AG09309 (cell line): ENCODE measurements around the gene SCN4A.

Source experiments
- DNase-seq: peaks from one replicate; pipeline ENCODE4 v3.0.0-alpha.2; 2010; ENCODE audit warnings: low read depth
- H3K4me3 ChIP-seq: 2 replicates; pipeline ENCODE4 v1.5.1; 2011; ENCODE audit warnings: mild to moderate bottlenecking, low read depth, low read length, moderate library complexity; ENCODE audit not compliant: control insufficient read depth
- CTCF ChIP-seq: IDR thresholded peaks from 2 replicates; pipeline ENCODE4 v1.5.1; 2011; ENCODE audit warnings: mild to moderate bottlenecking, low read depth, low read length, inconsistent platforms; ENCODE audit not compliant: insufficient read depth, control insufficient read depth; ENCODE audit errors: missing control alignments

The SCN4A gene

GRCh38 chr17:63942309-63942985, 30.3 kb downstream of the SCN4A start:
- DNase-seq: no peak
- no peak for TF ChIP-seq CTCF
- H3K4me3 ChIP-seq: no peak overlapping the region

GRCh38 chr17:63941751-63942150, 31.0 kb downstream of the SCN4A start:
- DNase-seq: no peak
- no peak for TF ChIP-seq CTCF
- no peak overlapping the region for H3K4me3 ChIP-seq

- no peak overlapping the region for H3K4me3 ChIP-seq
- no peak for TF ChIP-seq CTCF
- DNase-seq: no peak
Measured at GRCh38 chr17:63941162-63941561, 31.6 kb downstream of the SCN4A start.

- TF ChIP-seq CTCF: no peak
- DNase-seq: no peak
- no peak overlapping the region for H3K4me3 ChIP-seq
Measured at GRCh38 chr17:63940584-63940983, 32.1 kb downstream of the SCN4A start.

GRCh38 chr17:63939884-63940283, 32.8 kb downstream of the SCN4A start:
- no peak overlapping the region for H3K4me3 ChIP-seq
- no peak for DNase-seq
- no peak for TF ChIP-seq CTCF

GRCh38 chr17:63939401-63939800, 33.3 kb downstream of the SCN4A start:
- H3K4me3 ChIP-seq: no peak overlapping the region
- no peak for TF ChIP-seq CTCF
- DNase-seq: no peak
